ENCODE data around the gene DCHS2. TPM values are rescaled to one million over a fixed set of nuclear protein-coding genes. Genes with fewer than 3 reads are reported as not detected.

DCHS2 gene
- total and polyA plus RNA-seq, 10 of the 15 experiments (the other 5 are each of a cell fraction or from before 2014, with no cell fraction given): 0.01 to 0.31 (median 0.06) TPM; not detected in 3

GRCh38 chr4:154335588-154335987 lies 156.0 kb downstream of the DCHS2 start (continued):
- TF ChIP-seq CUX1 (IDR thresholded peaks at IDR 0.05; ENCODE audit: insufficient replicate concordance, low read depth, low read length): no peak
- TF ChIP-seq ZBTB4 (CRISPR knock-in tag; IDR thresholded peaks at IDR 0.05): no peak
- TF ChIP-seq TARDBP (IDR thresholded peaks at IDR 0.05; ENCODE audit: borderline replicate concordance): no peak
- TF ChIP-seq ZBTB33 (IDR thresholded peaks at IDR 0.05): no peak
- no peak for TF ChIP-seq NKRF (conservative IDR thresholded peaks at IDR 0.05)

All from GM12878 (cell line).